Dendritic cell treated with granulocyte-macrophage colony-stimulating factor and Interleukin-4, amounts not matched to agents 40 ng/mL and 50 ng/mL, for 4 days (primary cell): ENCODE measurements around the gene TARM1.

ENCODE experiments used
- H3K27ac Mint-ChIP-seq: one replicate; pipeline ENCODE4 v1.8.0; 2022; ENCODE audit warnings: mild to moderate bottlenecking, mixed read lengths
- H3K27me3 Mint-ChIP-seq: one replicate; pipeline ENCODE4 v1.8.0; 2022; ENCODE audit warnings: mild to moderate bottlenecking, mixed read lengths
- H3K36me3 Mint-ChIP-seq: one replicate; pipeline ENCODE4 v1.8.0; 2022; ENCODE audit warnings: low read depth, mixed read lengths
- H3K4me1 Mint-ChIP-seq: one replicate; pipeline ENCODE4 v1.8.0; 2022; ENCODE audit warnings: low read depth, mixed read lengths
- H3K4me3 Mint-ChIP-seq: one replicate; pipeline ENCODE4 v1.8.0; 2022; ENCODE audit warnings: mild to moderate bottlenecking, moderate library complexity, mixed read lengths
- H3K9me3 Mint-ChIP-seq: one replicate; pipeline ENCODE4 v1.8.0; 2022; ENCODE audit warnings: mixed read lengths
- intact Hi-C: fragments of 100-400 bp; cut with micrococcal nuclease; formaldehyde crosslinking; loops from one replicate; pipeline ENCODE4 v1.15.0; 2022

TARM1 gene

GRCh38 chr19:54081032-54081431 is at the start of gene TARM1:
Gene TARM1, minus strand, starts transcription at chr19:54081365. Its CDS starts 25 bp downstream, at chr19:54081340.
- H3K4me1 Mint-ChIP-seq: peaks cover 26% of the 10 kb centered on the region

GRCh38 chr19:54129617-54129996 is 48.4 kb upstream of the TARM1 start:
- Mint-ChIP-seq H3K27ac (no peak overlapping the region), H3K4me1 (no peaks in the 10 kb centered on the region), H3K9me3 (no peaks in the 10 kb centered on the region), H3K36me3 (peaks cover 81% of the 10 kb centered on the region), H3K27me3 (peaks cover 5% of the 10 kb centered on the region), H3K4me3 (no peak overlapping the region)
- intact Hi-C loops: no loop called here

More at GRCh38 chr19:54081032-54081431, at the start of gene TARM1:
- Mint-ChIP-seq H3K9me3 (peaks cover 16% of the 10 kb centered on the region), H3K27me3 (no peaks in the 10 kb centered on the region), H3K27ac (no peak within 1 kb of the TSS), H3K36me3 (no peaks in the 10 kb centered on the region), H3K4me3 (no peak within 1 kb of the TSS)
- intact Hi-C loops: no loop called here

GRCh38 chr19:54128796-54129616 is 47.8 kb upstream of the TARM1 start:
- H3K9me3 Mint-ChIP-seq: no peaks in the 10 kb centered on the region
- H3K4me1 Mint-ChIP-seq: no peaks in the 10 kb centered on the region
- intact Hi-C loops: no loop called here
- H3K27ac Mint-ChIP-seq: no peak overlapping the region
- H3K27me3 Mint-ChIP-seq: no peaks in the 10 kb centered on the region
- H3K36me3 Mint-ChIP-seq: peaks cover 87% of the 10 kb centered on the region
- no peak overlapping the region for H3K4me3 Mint-ChIP-seq

GRCh38 chr19:54128441-54128725 is 47.2 kb upstream of the TARM1 start:
- no peaks in the 10 kb centered on the region for H3K9me3 Mint-ChIP-seq
- intact Hi-C loops: no loop called here
- H3K27ac Mint-ChIP-seq: no peak overlapping the region
- H3K27me3 Mint-ChIP-seq: no peaks in the 10 kb centered on the region
- H3K36me3 Mint-ChIP-seq: peaks cover 93% of the 10 kb centered on the region
- no peak overlapping the region for H3K4me3 Mint-ChIP-seq
- no peaks in the 10 kb centered on the region for H3K4me1 Mint-ChIP-seq

- no peak overlapping the region for H3K27ac Mint-ChIP-seq
- no peaks in the 10 kb centered on the region for H3K9me3 Mint-ChIP-seq
- no peaks in the 10 kb centered on the region for H3K27me3 Mint-ChIP-seq
- H3K36me3 Mint-ChIP-seq: peaks cover 94% of the 10 kb centered on the region
- no peak overlapping the region for H3K4me3 Mint-ChIP-seq
- intact Hi-C loops: no loop called here
- H3K4me1 Mint-ChIP-seq: no peaks in the 10 kb centered on the region
Measured at GRCh38 chr19:54127688-54128440, 46.7 kb upstream of the TARM1 start.

GRCh38 chr19:54125713-54126112 is 44.5 kb upstream of the TARM1 start:
- no peak overlapping the region for H3K27ac Mint-ChIP-seq
- no peak overlapping the region for H3K4me3 Mint-ChIP-seq
- no peaks in the 10 kb centered on the region for H3K9me3 Mint-ChIP-seq
- no peaks in the 10 kb centered on the region for H3K27me3 Mint-ChIP-seq
- intact Hi-C loops: no loop called here
- H3K4me1 Mint-ChIP-seq: no peaks in the 10 kb centered on the region
- peaks cover 98% of the 10 kb centered on the region for H3K36me3 Mint-ChIP-seq

- intact Hi-C loops: no loop called here
- Mint-ChIP-seq H3K9me3 (no peaks in the 10 kb centered on the region), H3K4me1 (no peaks in the 10 kb centered on the region), H3K4me3 (no peak overlapping the region), H3K27ac (no peak overlapping the region), H3K36me3 (peaks cover 100% of the 10 kb centered on the region), H3K27me3 (no peaks in the 10 kb centered on the region)
Measured at GRCh38 chr19:54124393-54124792, 43.2 kb upstream of the TARM1 start.

- no peaks in the 10 kb centered on the region for H3K9me3 Mint-ChIP-seq
- H3K4me3 Mint-ChIP-seq: no peak overlapping the region
- intact Hi-C loops: no loop called here
- no peaks in the 10 kb centered on the region for H3K4me1 Mint-ChIP-seq
- H3K27me3 Mint-ChIP-seq: no peaks in the 10 kb centered on the region
- peaks cover 100% of the 10 kb centered on the region for H3K36me3 Mint-ChIP-seq
- H3K27ac Mint-ChIP-seq: no peak overlapping the region
Measured at GRCh38 chr19:54123682-54124081, 42.5 kb upstream of the TARM1 start.

GRCh38 chr19:54121259-54121658 is 40.1 kb upstream of the TARM1 start:
- H3K27me3 Mint-ChIP-seq: no peaks in the 10 kb centered on the region
- no peaks in the 10 kb centered on the region for H3K9me3 Mint-ChIP-seq
- H3K4me1 Mint-ChIP-seq: peaks cover 14% of the 10 kb centered on the region
- intact Hi-C loops: no loop called here
- peaks cover 86% of the 10 kb centered on the region for H3K36me3 Mint-ChIP-seq
- no peak overlapping the region for H3K27ac Mint-ChIP-seq
- H3K4me3 Mint-ChIP-seq: no peak overlapping the region

- Mint-ChIP-seq H3K36me3 (peaks cover 82% of the 10 kb centered on the region), H3K4me1 (peaks cover 48% of the 10 kb centered on the region), H3K27me3 (no peaks in the 10 kb centered on the region), H3K9me3 (no peaks in the 10 kb centered on the region), H3K4me3 (peak within 1 kb of the TSS; percentile 85), H3K27ac (peak within 1 kb of the TSS; percentile 94)
- intact Hi-C loops: loop anchor here (1.0 kb wide), 1 partner anchor 13 kb away; the partner anchor contains the start of gene NDUFA3
Measured at GRCh38 chr19:54115109-54116063, 34.2 kb upstream of the TARM1 start, which contains the start of the genes PRPF31 and TFPT. Gene PRPF31, plus strand, starts transcription at chr19:54115754. Its CDS starts 2,525 bp downstream, at chr19:54118279. Gene TFPT, minus strand, starts transcription at chr19:54115657. Its CDS starts 388 bp downstream, at chr19:54115269.

- intact Hi-C loops: loop anchor here (1.0 kb wide), 1 partner anchor 12 kb away; the partner anchor contains the start of gene NDUFA3
- peak overlapping the region; percentile 85 for H3K4me3 Mint-ChIP-seq
Measured at GRCh38 chr19:54114340-54115108, 33.4 kb upstream of the TARM1 start.

GRCh38 chr19:54109651-54110050 is 28.5 kb upstream of the TARM1 start:
- peaks cover 95% of the 10 kb centered on the region for H3K36me3 Mint-ChIP-seq
- H3K27ac Mint-ChIP-seq: no peak overlapping the region
- intact Hi-C loops: no loop called here

More at GRCh38 chr19:54114340-54115108, 33.4 kb upstream of the TARM1 start:
- Mint-ChIP-seq H3K4me1 (peaks cover 55% of the 10 kb centered on the region), H3K9me3 (no peaks in the 10 kb centered on the region), H3K27me3 (no peaks in the 10 kb centered on the region), H3K36me3 (peaks cover 82% of the 10 kb centered on the region), H3K27ac (peak overlapping the region; percentile 94)

GRCh38 chr19:54108496-54108895 is 27.3 kb upstream of the TARM1 start:
- intact Hi-C loops: no loop called here
- Mint-ChIP-seq H3K27ac (no peak overlapping the region), H3K4me3 (no peak overlapping the region), H3K9me3 (no peaks in the 10 kb centered on the region), H3K36me3 (peaks cover 84% of the 10 kb centered on the region), H3K4me1 (peaks cover 42% of the 10 kb centered on the region), H3K27me3 (no peaks in the 10 kb centered on the region)

More at GRCh38 chr19:54109651-54110050, 28.5 kb upstream of the TARM1 start:
- no peaks in the 10 kb centered on the region for H3K9me3 Mint-ChIP-seq
- H3K4me1 Mint-ChIP-seq: peaks cover 48% of the 10 kb centered on the region
- no peak overlapping the region for H3K4me3 Mint-ChIP-seq
- H3K27me3 Mint-ChIP-seq: no peaks in the 10 kb centered on the region
